Measurements from ENCODE around the gene ATG16L2. TPM values are rescaled to one million over a fixed set of nuclear protein-coding genes. Genes with fewer than 3 reads are reported as not detected.

Gene ATG16L2
- total and polyA plus RNA-seq, 2 donors (not counting 3 experiments of a cell fraction or from before 2014, with no cell fraction given) = 26.5 to 30.5 TPM

GRCh38 chr11:72867970-72868369 lies 53.8 kb downstream of the ATG16L2 start:
- FAIRE-seq (no peak), DNase-seq (ENCODE audit: low read depth, low spot score) (no peak)
- no peak overlapping the region for H3K27ac ChIP-seq (ENCODE audit: insufficient read depth, low read depth, low read length)
- no peak overlapping the region for H3K4me2 ChIP-seq (ENCODE audit: insufficient read depth, low read length)
- no TSS peak for BruUV-seq (replicated peaks)
- H3K9me3 ChIP-seq (replicated peaks; ENCODE audit: control insufficient read depth, insufficient read depth, low read length) = no peaks in the 10 kb centered on the region
- no peak for TF ChIP-seq CTCF (IDR thresholded peaks at IDR 0.05; ENCODE audit: extremely low read depth in 1 of 2, insufficient read depth in 1 of 2, low read depth in 1 of 2, low read length in 2 of 2)
- dilution Hi-C loops (cut with MboI; ENCODE audit: extremely low pct_ligation_motif_present, low sequenced_read_pairs) (no loop called here), intact Hi-C loops (cut with micrococcal nuclease) (no loop called here)
- H3K4me1 ChIP-seq (ENCODE audit: control insufficient read depth, extremely low read depth, insufficient read depth, low read length) = peaks cover 31% of the 10 kb centered on the region
- H3K9ac ChIP-seq (replicated peaks; ENCODE audit: extremely low read depth, insufficient read depth, low read length) = no peak overlapping the region
- ChIA-PET CTCF (no interaction called here), POLR2A (no interaction called here)
- H3K79me2 ChIP-seq (ENCODE audit: control insufficient read depth, insufficient read depth, low read length) = peaks cover 2% of the 10 kb centered on the region
- H3K9me1 ChIP-seq (replicated peaks; ENCODE audit: control insufficient read depth, extremely low read depth, insufficient read depth, low read length) = peaks cover 3% of the 10 kb centered on the region
- no peaks in the 10 kb centered on the region for H4K20me1 ChIP-seq (replicated peaks; ENCODE audit: control insufficient read depth, extremely low read depth, insufficient read depth, low read length)
- no peak overlapping the region for H2AFZ ChIP-seq (ENCODE audit: low read depth, low read length)
- H3K4me3 ChIP-seq (replicated peaks in 1 of 3; ENCODE audit: insufficient read depth in 1 of 3, low read depth in 1 of 3, low read length in 3 of 3) = no peak overlapping the region
- H3K36me3 ChIP-seq (ENCODE audit: control insufficient read depth in 2 of 2, extremely low read depth in 1 of 2, insufficient read depth in 2 of 2, low read length in 2 of 2) = peaks cover 0 to 4% of the 10 kb centered on the region in 2 experiments
- H3K27me3 ChIP-seq (ENCODE audit: control insufficient read depth in 2 of 2, insufficient read depth in 2 of 2, low read length in 2 of 2) = no peaks in the 10 kb centered on the region

GRCh38 chr11:72869831-72870230 lies 55.6 kb downstream of the ATG16L2 start:
- Histone ChIP-seq H3K27ac (ENCODE audit: insufficient read depth, low read depth, low read length) (no peak overlapping the region), H3K9me3 (replicated peaks; ENCODE audit: control insufficient read depth, insufficient read depth, low read length) (no peaks in the 10 kb centered on the region), H3K79me2 (ENCODE audit: control insufficient read depth, insufficient read depth, low read length) (no peaks in the 10 kb centered on the region), H3K27me3 (ENCODE audit: control insufficient read depth in 2 of 2, insufficient read depth in 2 of 2, low read length in 2 of 2) (no peaks in the 10 kb centered on the region), H3K4me3 (replicated peaks in 1 of 3; ENCODE audit: insufficient read depth in 1 of 3, low read depth in 1 of 3, low read length in 3 of 3) (no peak overlapping the region), H4K20me1 (replicated peaks; ENCODE audit: control insufficient read depth, extremely low read depth, insufficient read depth, low read length) (no peaks in the 10 kb centered on the region), H3K4me2 (ENCODE audit: insufficient read depth, low read length) (peak overlapping the region; percentile 16), H3K9ac (replicated peaks; ENCODE audit: extremely low read depth, insufficient read depth, low read length) (no peak overlapping the region), H3K36me3 (ENCODE audit: control insufficient read depth in 2 of 2, extremely low read depth in 1 of 2, insufficient read depth in 2 of 2, low read length in 2 of 2) (peaks cover 0 to 4% of the 10 kb centered on the region in 2 experiments), H3K4me1 (ENCODE audit: control insufficient read depth, extremely low read depth, insufficient read depth, low read length) (peaks cover 21% of the 10 kb centered on the region), H2AFZ (ENCODE audit: low read depth, low read length) (no peak overlapping the region), H3K9me1 (replicated peaks; ENCODE audit: control insufficient read depth, extremely low read depth, insufficient read depth, low read length) (peaks cover 3% of the 10 kb centered on the region)
- TF ChIP-seq POLR2A (IDR thresholded peaks at IDR 0.05; ENCODE audit: low read depth, low read length) = no peak
- no peak for TF ChIP-seq MYC (IDR thresholded peaks at IDR 0.05; ENCODE audit: low read depth, low read length)
- no peak for TF ChIP-seq MAX (IDR thresholded peaks at IDR 0.05; ENCODE audit: insufficient read depth, insufficient read length)
- no peak for TF ChIP-seq EZH2 (IDR thresholded peaks at IDR 0.05; ENCODE audit: borderline replicate concordance, low read depth, low read length, severe bottlenecking)
- TF ChIP-seq JUN (IDR thresholded peaks at IDR 0.05; ENCODE audit: borderline replicate concordance, insufficient read depth, insufficient read length, low read depth) = no peak
- TF ChIP-seq FOS (IDR thresholded peaks at IDR 0.05; ENCODE audit: borderline replicate concordance, insufficient read depth, low read length) = no peak
- TF ChIP-seq POLR2AphosphoS5 (IDR thresholded peaks at IDR 0.05; ENCODE audit: insufficient read depth, low read depth, low read length) = no peak
- no peak for TF ChIP-seq GATA2 (IDR thresholded peaks at IDR 0.05; ENCODE audit: insufficient read depth, insufficient read length, low read depth, low read length)
- TF ChIP-seq CTCF (IDR thresholded peaks at IDR 0.05; ENCODE audit: extremely low read depth in 1 of 2, insufficient read depth in 1 of 2, low read depth in 1 of 2, low read length in 2 of 2) = no peak
- CTCF ChIA-PET = no interaction called here
- POLR2A ChIA-PET = no interaction called here
- BruUV-seq (replicated peaks) = no TSS peak
- dilution Hi-C loops (cut with MboI; ENCODE audit: extremely low pct_ligation_motif_present, low sequenced_read_pairs) (no loop called here), intact Hi-C loops (cut with micrococcal nuclease) (no loop called here)
- DNase-seq (ENCODE audit: low read depth, low spot score) (no peak), FAIRE-seq (no peak)

Data from endothelial cell of umbilical vein (primary cell).